Left cardiac atrium (tissue), 4 donors: ENCODE data around the gene DTX2. TPM values are rescaled to one million over a fixed set of nuclear protein-coding genes. Genes with fewer than 3 reads are reported as not detected.
"Not testable (repeated sequence)": the region's sequence is repeated elsewhere in the genome, so short reads cannot be mapped to it uniquely, and the experiment has no call there.

Experiments
- ATAC-seq, 2 donors: fragments of 200-7000 bp; cut with Tn5 transposase; one replicate each; pipeline ENCODE4 v1.9.1; 2020; ENCODE audit warnings: mild to moderate bottlenecking in 2 of 2, moderate library complexity in 2 of 2
- DNase-seq: peaks from one replicate; pipeline ENCODE4 v3.0.0-alpha.2; 2020
- intact Hi-C, 2 donors: fragments of 100-400 bp; cut with DNase I; formaldehyde crosslinking; loops; one replicate each; pipeline versions ENCODE4 v1.14.1 to v1.15.1; 2022 to 2023
- total RNA-seq, 2 donors: library from RNA; stranded (reverse); fragmentation: NEBNext Ultra II Directional; extraction: Animal tissue kit (Norgen Biotek cat#: 25700); gene quantifications; one replicate each; pipeline ENCODE4 v1.2.1, GENCODE V29; 2021
- donor health status: DM: no; HTN: yes; CAD: no.
- donor health status: DM: no; HTN: yes; CAD: no; lungs with severe emphysema.
- donor health status: DM: yes; HTN: yes; CAD: no.
- donor health status: Dilated cardiomyopathy.

DTX2 gene
- total RNA-seq, 2 donors from 2014 or later = 8.5 to 11.4 TPM

GRCh38 chr7:76441792-76442191 lies 19.7 kb upstream of the DTX2 start:
- peak; percentile 9 to 15 for ATAC-seq
- intact Hi-C loops, DNase-seq: not testable (repeated sequence)

- not testable (repeated sequence) for DNase-seq, ATAC-seq
These were observed 18.7 kb upstream of the DTX2 start for GRCh38 chr7:76442664-76443446.

GRCh38 chr7:76443846-76444245 lies 17.7 kb upstream of the DTX2 start:
- intact Hi-C loops, DNase-seq, ATAC-seq: not testable (repeated sequence)

More at GRCh38 chr7:76442664-76443446, 18.7 kb upstream of the DTX2 start:
- intact Hi-C loops = not testable (repeated sequence)

- DNase-seq, intact Hi-C loops: not testable (repeated sequence)
- peak; percentile 97 to 99 for ATAC-seq
These were observed 15.9 kb upstream of the DTX2 start for GRCh38 chr7:76445577-76446008.

- ATAC-seq, DNase-seq, intact Hi-C loops: not testable (repeated sequence)
These were observed 4.5 kb upstream of the DTX2 start for GRCh38 chr7:76457017-76457416.

GRCh38 chr7:76458504-76458903 lies 3.0 kb upstream of the DTX2 start:
- intact Hi-C loops, DNase-seq, ATAC-seq: not testable (repeated sequence)

- intact Hi-C loops, DNase-seq, ATAC-seq: not testable (repeated sequence)
These were observed 742 bp upstream of the DTX2 start for GRCh38 chr7:76460767-76461166.

GRCh38 chr7:76462271-76462882 lies 868 bp downstream of the DTX2 start:
- DNase-seq, intact Hi-C loops: not testable (repeated sequence)
- peak; percentile 27 to 33 for ATAC-seq

- ATAC-seq, DNase-seq, intact Hi-C loops: not testable (repeated sequence)
These were observed 3.5 kb downstream of the DTX2 start for GRCh38 chr7:76464959-76465358.

GRCh38 chr7:76465950-76466349 lies 4.4 kb downstream of the DTX2 start:
- peak; percentile 13 to 53 for ATAC-seq
- DNase-seq, intact Hi-C loops: not testable (repeated sequence)

- intact Hi-C loops = not testable (repeated sequence)
- ATAC-seq (peak; percentile 91), DNase-seq (peak; percentile 66)
These were observed 6.4 kb downstream of the DTX2 start for GRCh38 chr7:76467743-76468404.

- ATAC-seq, DNase-seq, intact Hi-C loops: not testable (repeated sequence)
These were observed 10.2 kb downstream of the DTX2 start for GRCh38 chr7:76471556-76472221.

- ATAC-seq, DNase-seq, intact Hi-C loops: not testable (repeated sequence)
These were observed 11.6 kb downstream of the DTX2 start for GRCh38 chr7:76473097-76473496.

- intact Hi-C loops, ATAC-seq, DNase-seq: not testable (repeated sequence)
These were observed 14.8 kb downstream of the DTX2 start for GRCh38 chr7:76476280-76476679.

- intact Hi-C loops, DNase-seq, ATAC-seq: not testable (repeated sequence)
These were observed 15.4 kb downstream of the DTX2 start for GRCh38 chr7:76476742-76477474.

GRCh38 chr7:76479628-76480027 lies 18.1 kb downstream of the DTX2 start:
- ATAC-seq, DNase-seq, intact Hi-C loops: not testable (repeated sequence)

- DNase-seq, ATAC-seq, intact Hi-C loops: not testable (repeated sequence)
These were observed 19.1 kb downstream of the DTX2 start for GRCh38 chr7:76480403-76481253.
